G401 (cell line): Measurements from ENCODE around the gene KRTAP9-8. TPM values are rescaled to one million over a fixed set of nuclear protein-coding genes. Genes with fewer than 3 reads are reported as not detected.
"Not testable (repeated sequence)": the region's sequence is repeated elsewhere in the genome, so short reads cannot be mapped to it uniquely, and the experiment has no call there.

ENCODE experiments used
- DNase-seq: peaks from one replicate; pipeline ENCODE4 v3.0.0-alpha.2; 2015; ENCODE audit warnings: low spot score
- in situ Hi-C: cut with HindIII; loops from 2 replicates; pipeline ENCODE4 v1.10.0; 2016; ENCODE audit warnings: low sequenced_read_pairs, mixed read lengths
- total RNA-seq: library from RNA; depleted of rRNA; stranded (reverse); fragments of >200 nt; shearing (Covaris generic); gene quantifications from 2 replicates; pipeline ENCODE4 v1.2.3, GENCODE V29; 2014; rRNA removed

Gene KRTAP9-8
- total RNA-seq, result not detected in 2 replicates

- in situ Hi-C loops, DNase-seq: not testable (repeated sequence)
These were observed at the start of gene KRTAP9-8 for GRCh38 chr17:41237949-41238437. KRTAP9-8 (plus strand) TSS chr17:41237999; CDS start chr17:41238052, 53 bp downstream.

- in situ Hi-C loops, DNase-seq: not testable (repeated sequence)
These were observed 47.9 kb upstream of the KRTAP9-8 start, which contains the start of gene KRTAP9-1 for GRCh38 chr17:41189837-41190318. KRTAP9-1 (plus strand) TSS chr17:41189887; CDS start chr17:41189887, 0 bp downstream.

- no peak for DNase-seq
- in situ Hi-C loops, result no loop called here
These were observed 47.5 kb upstream of the KRTAP9-8 start for GRCh38 chr17:41190328-41190727.

GRCh38 chr17:41196068-41196467 is 41.7 kb upstream of the KRTAP9-8 start:
- in situ Hi-C loops, result no loop called here
- no peak for DNase-seq

GRCh38 chr17:41199421-41200078 is 38.2 kb upstream of the KRTAP9-8 start:
- in situ Hi-C loops, result no loop called here

GRCh38 chr17:41211845-41212466 is 25.8 kb upstream of the KRTAP9-8 start:
- DNase-seq, result no peak
- in situ Hi-C loops, result no loop called here

More at GRCh38 chr17:41199421-41200078, 38.2 kb upstream of the KRTAP9-8 start:
- no peak for DNase-seq

DNA sequence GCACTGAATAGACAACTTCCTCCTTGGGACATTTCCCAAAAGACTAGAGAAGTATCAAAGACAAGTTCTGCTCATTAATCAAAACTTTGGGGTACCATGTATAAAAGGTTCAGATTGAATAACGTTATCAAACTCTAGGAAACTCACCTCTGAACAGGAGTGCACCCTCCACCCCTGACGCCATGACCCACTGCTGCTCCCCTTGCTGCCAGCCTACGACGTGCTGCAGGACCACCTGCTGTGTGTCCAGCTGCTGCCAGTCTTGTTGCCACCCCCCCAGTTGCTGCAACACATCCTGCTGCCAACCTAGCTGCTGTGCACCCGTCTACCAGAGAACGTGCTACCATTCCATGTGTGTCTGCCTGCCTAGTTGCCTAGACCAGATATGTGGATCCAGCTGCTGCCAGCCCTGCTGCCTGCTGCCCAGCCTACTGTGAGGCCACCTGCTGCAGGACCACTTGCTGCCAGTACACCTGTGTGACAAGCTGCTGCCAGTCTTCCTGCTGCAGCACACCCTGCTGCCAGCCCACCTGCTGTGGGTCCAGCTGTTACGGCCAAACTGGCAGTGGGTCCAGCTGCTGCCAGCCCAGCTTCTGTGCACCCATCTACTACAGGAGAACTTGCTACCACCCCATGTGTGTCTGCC is 25.2 kb upstream of the KRTAP9-8 start:
- DNase-seq, result no peak
- in situ Hi-C loops, result no loop called here

GRCh38 chr17:41215681-41216080 is 22.1 kb upstream of the KRTAP9-8 start:
- DNase-seq, result no peak
- in situ Hi-C loops, result no loop called here

DNA sequence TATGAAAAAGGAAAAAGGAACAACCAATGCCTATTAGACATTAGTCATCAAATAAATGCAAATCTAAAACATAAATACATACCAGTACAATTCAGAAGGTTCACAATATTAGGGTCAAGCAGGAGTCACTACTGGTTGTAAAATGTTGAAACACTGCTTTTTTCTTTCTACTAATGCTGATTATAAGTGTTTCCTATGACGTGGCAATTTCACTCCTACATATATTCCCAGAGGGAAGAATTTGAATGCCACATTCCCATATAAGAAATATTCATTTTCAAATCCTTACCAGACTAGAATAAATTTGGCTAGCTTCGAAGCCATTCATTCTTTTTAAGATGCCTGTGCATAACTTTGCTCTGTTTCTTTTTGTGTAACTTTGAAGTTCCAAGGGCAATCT is 14.0 kb upstream of the KRTAP9-8 start:
- no peak for DNase-seq
- in situ Hi-C loops, result no loop called here

DNA sequence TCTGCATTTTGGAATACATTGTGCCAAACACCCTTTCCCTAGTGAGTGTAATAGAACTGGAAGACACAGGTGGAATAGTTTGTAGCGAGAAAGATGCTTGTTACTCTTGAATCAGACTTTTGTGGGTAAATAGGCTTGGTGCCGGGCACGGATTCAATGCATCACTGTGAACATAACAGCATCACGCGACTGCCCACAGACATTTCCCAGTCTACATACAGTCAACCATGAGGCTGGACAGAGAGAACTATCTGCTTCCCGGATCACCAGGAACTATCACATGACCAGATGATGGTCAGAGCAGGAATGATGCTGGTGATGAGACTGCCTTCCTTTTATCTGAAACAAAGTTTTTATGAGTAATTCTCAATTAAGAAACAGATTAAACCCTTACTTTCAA is 11.7 kb upstream of the KRTAP9-8 start:
- no peak for DNase-seq
- in situ Hi-C loops, result no loop called here

- in situ Hi-C loops, result not testable (repeated sequence)
These were observed 11.2 kb upstream of the KRTAP9-8 start, which contains the start of gene KRTAP9-2 for GRCh38 chr17:41226598-41227095. KRTAP9-2 (plus strand) TSS chr17:41226648; CDS start chr17:41226655, 7 bp downstream.

DNA sequence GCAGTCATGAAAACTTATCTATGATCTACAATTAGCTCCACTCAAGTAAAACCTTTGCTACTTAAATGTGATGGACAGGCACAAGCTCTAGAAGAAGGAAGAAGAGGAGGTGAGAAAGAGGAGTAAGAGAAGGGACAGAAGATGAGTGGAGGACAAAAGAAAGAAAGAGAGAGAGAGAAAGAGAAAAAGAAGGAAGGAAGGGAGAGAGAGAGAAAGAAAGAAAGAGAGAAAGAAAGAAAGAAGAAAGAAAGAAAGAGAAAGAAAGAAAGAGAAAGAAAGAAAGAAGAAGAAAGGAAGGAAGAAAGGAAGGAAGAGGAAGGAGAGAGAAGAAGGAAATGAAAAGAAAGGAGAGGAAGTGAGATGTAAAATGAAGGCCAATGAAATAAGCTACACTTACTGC is 7.7 kb upstream of the KRTAP9-8 start:
- in situ Hi-C loops, result no loop called here
- no peak for DNase-seq

More at GRCh38 chr17:41226598-41227095, 11.2 kb upstream of the KRTAP9-8 start, which contains the start of gene KRTAP9-2:
- DNase-seq, result not testable (repeated sequence)

GRCh38 chr17:41231731-41232130 is 6.1 kb upstream of the KRTAP9-8 start:
- in situ Hi-C loops, result no loop called here
- no peak for DNase-seq

DNA sequence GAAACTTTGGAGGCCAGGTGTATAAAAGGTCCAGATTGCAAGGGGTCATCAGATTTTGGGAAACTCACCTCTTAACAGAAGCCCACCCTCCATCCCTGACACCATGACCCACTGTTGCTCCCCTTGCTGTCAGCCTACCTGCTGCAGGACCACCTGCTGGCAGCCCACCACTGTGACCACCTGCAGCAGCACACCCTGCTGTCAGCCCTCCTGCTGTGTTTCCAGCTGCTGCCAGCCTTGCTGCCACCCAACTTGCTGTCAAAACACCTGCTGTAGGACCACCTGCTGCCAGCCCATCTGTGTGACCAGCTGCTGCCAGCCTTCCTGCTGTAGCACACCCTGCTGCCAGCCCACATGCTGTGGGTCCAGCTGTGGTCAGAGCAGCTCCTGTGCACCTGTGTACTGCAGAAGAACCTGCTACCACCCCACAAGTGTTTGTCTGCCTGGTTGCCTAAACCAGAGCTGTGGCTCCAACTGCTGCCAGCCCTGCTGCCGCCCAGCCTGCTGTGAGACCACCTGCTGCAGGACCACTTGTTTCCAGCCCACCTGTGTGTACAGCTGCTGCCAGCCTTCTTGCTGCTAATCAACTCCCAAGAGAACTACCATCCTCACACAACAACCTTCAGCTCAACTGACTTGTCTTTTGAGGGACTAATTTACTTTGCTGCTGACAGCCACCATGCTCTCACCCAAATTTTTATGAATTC is 5.2 kb upstream of the KRTAP9-8 start, which contains the start of gene KRTAP9-3:
Gene KRTAP9-3 (plus strand): TSS at position 51 of the 707 bp plus-strand sequence. CDS start 53 bp downstream, at position 104.
- DNase-seq, in situ Hi-C loops: not testable (repeated sequence)

DNA sequence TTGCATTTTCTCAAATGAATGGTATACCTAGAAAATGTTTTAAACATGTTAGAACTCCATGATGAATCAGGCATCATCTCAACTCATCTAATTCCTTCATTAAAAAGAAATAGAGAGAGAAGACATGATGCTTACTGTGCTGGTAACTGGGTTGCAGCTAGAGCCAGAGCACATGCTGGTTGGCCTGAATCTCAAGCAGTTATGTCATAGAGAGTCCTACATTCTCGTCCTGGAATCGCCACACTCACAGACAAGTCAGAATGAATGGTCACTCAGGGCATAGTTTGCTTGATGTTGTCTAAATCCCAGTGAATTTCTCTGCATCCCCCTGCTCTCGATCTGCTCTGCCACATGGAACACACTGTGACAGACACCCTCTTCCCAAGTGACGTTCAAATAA is 683 bp upstream of the KRTAP9-8 start:
- DNase-seq, result peak; percentile 60
- in situ Hi-C loops, result not testable (repeated sequence)

- DNase-seq, in situ Hi-C loops: not testable (repeated sequence)
These were observed 9.4 kb downstream of the KRTAP9-8 start for GRCh38 chr17:41246995-41247787.

DNA sequence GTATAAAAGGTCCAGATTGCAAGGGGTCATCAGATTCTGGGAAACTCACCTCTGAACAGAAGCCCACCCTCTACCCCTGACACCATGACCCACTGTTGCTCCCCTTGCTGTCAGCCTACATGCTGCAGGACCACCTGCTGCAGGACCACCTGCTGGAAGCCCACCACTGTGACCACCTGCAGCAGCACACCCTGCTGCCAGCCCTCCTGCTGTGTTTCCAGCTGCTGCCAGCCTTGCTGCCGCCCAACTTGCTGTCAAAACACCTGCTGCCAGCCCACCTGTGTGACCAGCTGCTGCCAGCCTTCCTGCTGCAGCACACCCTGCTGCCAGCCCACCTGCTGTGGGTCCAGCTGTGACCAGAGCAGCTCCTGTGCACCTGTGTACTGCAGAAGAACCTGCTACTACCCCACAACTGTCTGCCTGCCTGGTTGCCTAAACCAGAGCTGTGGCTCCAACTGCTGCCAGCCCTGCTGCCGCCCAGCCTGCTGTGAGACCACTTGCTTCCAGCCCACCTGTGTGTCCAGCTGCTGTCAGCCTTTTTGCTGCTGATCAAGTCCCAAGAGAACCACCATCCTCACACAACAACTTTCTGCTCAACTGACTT is 11.9 kb downstream of the KRTAP9-8 start, which contains the start of gene KRTAP9-4:
Gene KRTAP9-4 (plus strand): TSS at position 51 of the 604 bp plus-strand sequence. CDS start 34 bp downstream, at position 85.
- DNase-seq, in situ Hi-C loops: not testable (repeated sequence)
